Neural crest cell (in vitro differentiated cells): ENCODE measurements around the gene MS4A18. TPM values are rescaled to one million over a fixed set of nuclear protein-coding genes. Genes with fewer than 3 reads are reported as not detected.

Experiments used
- DNase-seq: peaks from one replicate; pipeline ENCODE4 v3.0.0; 2021; ENCODE audit warnings: low read depth, mixed read lengths, low spot score
- H3K27ac Mint-ChIP-seq: one replicate; pipeline ENCODE4 v1.8.0; 2021; ENCODE audit warnings: mild to moderate bottlenecking, mixed read lengths; ENCODE audit not compliant: unreplicated experiment
- H3K27me3 Mint-ChIP-seq: 2 replicates; pipeline ENCODE4 v1.8.0; 2021; ENCODE audit warnings: low read depth, mild to moderate bottlenecking, mixed read lengths
- H3K36me3 Mint-ChIP-seq: 2 replicates; pipeline ENCODE4 v1.8.0; 2021; ENCODE audit warnings: low read depth, mild to moderate bottlenecking, mixed read lengths
- H3K4me1 Mint-ChIP-seq: 2 replicates; pipeline ENCODE4 v1.8.0; 2021; ENCODE audit warnings: mixed read lengths
- H3K4me3 Mint-ChIP-seq: one replicate; pipeline ENCODE4 v1.8.0; 2021; ENCODE audit warnings: mild to moderate bottlenecking, mixed read lengths
- H3K9me3 Mint-ChIP-seq: 2 replicates; pipeline ENCODE4 v1.8.0; 2021; ENCODE audit warnings: mixed read lengths
- CTCF ChIP-seq: fragments of 200-600 bp; sonication (generic); conservative IDR thresholded peaks from 2 replicates; pipeline ENCODE4 v1.5.0; 2021; ENCODE audit warnings: antibody characterized with exemption, mild to moderate bottlenecking
- total RNA-seq: library from RNA; stranded (reverse); gene quantifications from 2 replicates; pipeline ENCODE4 v1.2.1, GENCODE V29; 2021

Gene MS4A18
- total RNA-seq, 1 donor from 2014 or later = not detected

GRCh38 chr11:60792521-60792920, 68.0 kb downstream of the MS4A18 start:
- DNase-seq = no peak
- Mint-ChIP-seq H3K9me3 (peaks cover 7% of the 10 kb centered on the region), H3K27me3 (peaks cover 4% of the 10 kb centered on the region), H3K36me3 (peaks cover 5% of the 10 kb centered on the region), H3K27ac (no peak overlapping the region), H3K4me3 (no peak overlapping the region), H3K4me1 (no peaks in the 10 kb centered on the region)
- TF ChIP-seq CTCF = no peak

Other genes starting within 250 kb of the MS4A18 start
- not detected in 2 replicates for gene MS4A12, start 231.9 kb upstream of the MS4A18 start, total RNA-seq
- gene MS4A13, start 209.3 kb upstream of the MS4A18 start, total RNA-seq = not detected in 2 replicates
- not detected in 2 replicates for gene MS4A8, start 25.1 kb upstream of the MS4A18 start, total RNA-seq
- not detected in 2 replicates for gene MS4A15, start 32.1 kb downstream of the MS4A18 start, total RNA-seq
- gene MS4A10, start 60.6 kb downstream of the MS4A18 start, total RNA-seq = not detected in 2 replicates
- gene CCDC86, start 117.4 kb downstream of the MS4A18 start, total RNA-seq = 41.6 and 44.3 TPM in 2 replicates
- gene PTGDR2, start 131.2 kb downstream of the MS4A18 start, total RNA-seq = 0.16 and 0.32 TPM in 2 replicates
- not detected in 2 replicates for gene ZP1, start 142.8 kb downstream of the MS4A18 start, total RNA-seq
- gene PRPF19, start 181.9 kb downstream of the MS4A18 start, total RNA-seq = 183 and 189 TPM in 2 replicates
- 64.4 and 65.6 TPM in 2 replicates for gene TMEM109, start 189.4 kb downstream of the MS4A18 start, total RNA-seq
- 195 and 216 TPM in 2 replicates for gene TMEM132A, start 199.7 kb downstream of the MS4A18 start, total RNA-seq
- 7.4 and 10.4 TPM in 2 replicates for gene SLC15A3, start 227.5 kb downstream of the MS4A18 start, total RNA-seq
- gene CD6, start 247.0 kb downstream of the MS4A18 start, total RNA-seq = 0.30 and 0.39 TPM in 2 replicates